PC-3 (cell line): Measurements from ENCODE around the gene FAM89B. TPM values are rescaled to one million over a fixed set of nuclear protein-coding genes. Genes with fewer than 3 reads are reported as not detected.

Experiments
- ATAC-seq: fragments of 200-7000 bp; cut with Tn5 transposase; 2 replicates; pipeline ENCODE4 v1.9.1; 2020; ENCODE audit warnings: mild to moderate bottlenecking, moderate library complexity
- BruUV-seq: library from RNA; stranded (reverse); fragments of 400-500 nt; replicated peaks from 2 replicates; lab custom pipeline; 2021; lab: Mats Ljungman, UMichigan
- CTCF ChIA-PET: fragments of 300-600 bp; sonication (Branson Sonifier 250); formaldehyde crosslinking; loops from one replicate; lab custom pipeline; 2022; ENCODE audit warnings: antibody characterized with exemption; lab: Charles Lee
- POLR2A ChIA-PET: fragments of 300-600 bp; sonication (Branson Sonifier 250); formaldehyde crosslinking; loops from one replicate; lab custom pipeline; 2022; ENCODE audit warnings: antibody characterized with exemption; ENCODE audit not compliant: unreplicated experiment; lab: Charles Lee
- DNase-seq: peaks from one replicate; pipeline ENCODE4 v3.0.0-alpha.2; 2015
- H2AFZ ChIP-seq: fragments of 300-600 bp; sonication (generic); 2 replicates; pipeline ENCODE4 v1.6.0; 2016; ENCODE audit warnings: antibody characterized with exemption, low read length
- H3F3A ChIP-seq: fragments of 300-600 bp; sonication (generic); one replicate; pipeline ENCODE4 v1.6.0; 2017; ENCODE audit warnings: antibody characterized with exemption, low read length, control low read depth, mild to moderate bottlenecking; ENCODE audit not compliant: unreplicated experiment
- H3K27ac ChIP-seq: fragments of 300-600 bp; sonication (generic); 2 replicates; pipeline ENCODE4 v1.5.1; 2016; ENCODE audit warnings: mild to moderate bottlenecking, low read length
- H3K27me3 ChIP-seq: fragments of 300-600 bp; sonication (generic); 2 replicates; pipeline ENCODE4 v1.6.1; 2016; ENCODE audit warnings: low read length, mixed read lengths
- H3K36me3 ChIP-seq: fragments of 300-600 bp; sonication (generic); 2 replicates; pipeline ENCODE4 v1.6.1; 2016; ENCODE audit warnings: low read depth, mixed run types, low read length, mixed read lengths
- H3K4me1 ChIP-seq: fragments of 300-600 bp; sonication (generic); 2 replicates; pipeline ENCODE4 v1.5.1; 2016; ENCODE audit warnings: low read length; ENCODE audit not compliant: insufficient read depth
- H3K4me2 ChIP-seq: fragments of 300-600 bp; sonication (generic); 2 replicates; pipeline ENCODE4 v1.6.0; 2016; ENCODE audit warnings: low read length
- H3K4me3 ChIP-seq: fragments of 300-600 bp; sonication (generic); 2 replicates; pipeline ENCODE4 v1.5.1; 2016; ENCODE audit warnings: mild to moderate bottlenecking, low read length, mixed read lengths
- H3K79me2 ChIP-seq: fragments of 300-600 bp; sonication (generic); 2 replicates; pipeline ENCODE4 v1.6.1; 2017; ENCODE audit warnings: low read length, mixed read lengths
- H3K9ac ChIP-seq: fragments of 300-600 bp; sonication (generic); 2 replicates; pipeline ENCODE4 v1.6.0; 2016; ENCODE audit warnings: mild to moderate bottlenecking, low read length
- H3K9me2 ChIP-seq: fragments of 300-600 bp; sonication (generic); replicated peaks from 2 replicates; pipeline ENCODE4 v1.6.1; 2016; ENCODE audit warnings: mixed run types, low read length, mixed read lengths
- H3K9me3 ChIP-seq: fragments of 300-600 bp; sonication (generic); 2 replicates; pipeline ENCODE4 v1.6.1; 2016; ENCODE audit warnings: low read length, mixed read lengths
- H4K20me1 ChIP-seq: fragments of 300-600 bp; sonication (generic); 2 replicates; pipeline ENCODE4 v1.6.1; 2016; ENCODE audit warnings: low read length, mixed read lengths
- CTCF ChIP-seq: fragments of 300-600 bp; sonication (generic); conservative IDR thresholded peaks from 2 replicates; pipeline ENCODE4 v1.5.1; 2017; ENCODE audit warnings: antibody characterized with exemption, low read depth, mild to moderate bottlenecking, low read length
- EZH2 ChIP-seq: fragments of 300-600 bp; sonication (generic); IDR thresholded peaks from one replicate; pipeline ENCODE4 v1.6.1; 2017; ENCODE audit warnings: antibody characterized with exemption, mild to moderate bottlenecking, low read length; ENCODE audit not compliant: unreplicated experiment
- EZH2phosphoT487 ChIP-seq: fragments of 300-600 bp; sonication (generic); IDR thresholded peaks from 2 replicates; pipeline ENCODE4 v1.6.1; 2018; ENCODE audit warnings: mild to moderate bottlenecking, antibody characterized with exemption, low read length, borderline replicate concordance
- intact Hi-C: fragments of 100-400 bp; cut with micrococcal nuclease; formaldehyde crosslinking; loops from 2 replicates; pipeline ENCODE4 v1.9.0; 2023
- total RNA-seq: library from RNA; depleted of rRNA; stranded (reverse); fragments of >200 nt; gene quantifications from 2 replicates; pipeline ENCODE4 v1.2.3, GENCODE V29; 2014

FAM89B gene
- total RNA-seq, 1 experiment from 2014 or later, result 76.3 TPM

DNA sequence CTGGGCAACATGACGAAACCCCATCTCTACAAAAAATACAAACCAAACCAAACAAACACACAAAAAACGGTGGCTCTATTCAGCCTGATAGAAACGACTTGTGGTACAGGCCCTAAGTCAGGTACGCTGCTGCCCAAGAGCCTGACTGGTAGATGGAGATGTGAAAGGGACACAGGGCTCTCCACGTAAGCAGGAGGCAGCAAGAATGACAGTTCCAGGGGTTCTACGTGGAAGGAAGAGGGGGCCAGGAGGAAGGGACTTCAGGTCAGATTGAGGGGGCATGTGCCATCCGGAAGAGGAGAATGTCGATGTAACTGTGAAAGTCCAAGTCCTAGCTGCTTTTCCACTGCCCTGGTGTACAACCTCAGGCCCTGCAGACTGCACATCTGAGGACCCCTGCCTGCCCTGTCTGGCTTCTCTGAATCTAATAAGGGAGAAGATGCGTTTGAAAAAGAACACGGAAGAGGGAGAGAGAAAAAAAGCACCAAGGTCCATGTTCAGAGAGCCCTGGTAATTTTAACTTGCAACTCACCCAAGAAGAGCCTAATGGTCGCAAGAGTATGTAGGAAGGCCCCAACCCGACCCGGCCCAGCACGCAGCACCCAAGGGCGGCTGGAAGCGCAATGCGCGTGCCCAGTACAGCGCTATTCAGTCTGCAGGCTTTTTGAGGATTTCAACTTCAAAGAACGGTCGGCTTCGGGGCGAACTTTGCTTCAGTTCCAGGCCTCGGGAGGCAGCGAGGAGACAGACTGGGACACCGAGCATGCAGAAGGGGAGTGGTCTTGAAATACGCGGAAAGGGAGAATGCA lies 3.0 kb upstream of the FAM89B start:
- Histone ChIP-seq H2AFZ (peak overlapping the region; percentile 80), H3K9ac (peak overlapping the region; percentile 93), H3F3A (peaks cover 4% of the 10 kb centered on the region), H3K4me2 (peak overlapping the region; percentile 93), H3K9me3 (no peaks in the 10 kb centered on the region), H3K9me2 (no peaks in the 10 kb centered on the region), H3K27me3 (no peaks in the 10 kb centered on the region), H4K20me1 (no peaks in the 10 kb centered on the region), H3K4me3 (peak overlapping the region; percentile 97), H3K36me3 (no peaks in the 10 kb centered on the region), H3K79me2 (peaks cover 50% of the 10 kb centered on the region), H3K4me1 (peaks cover 48% of the 10 kb centered on the region), H3K27ac (peak overlapping the region; percentile 86)
- POLR2A ChIA-PET, result interaction anchor here (0.6 to 1.1 kb wide), 3 partner anchors 78 to 149 kb away, joined by 3 to 8 read pairs (median 3); no protein-coding TSS in a partner anchor
- DNase-seq (no peak), ATAC-seq (peak; percentile 9)
- intact Hi-C loops, result no loop called here
- TF ChIP-seq EZH2 (no peak), EZH2phosphoT487 (no peak), CTCF (no peak)
- TSS peak; percentile 78 for BruUV-seq
- CTCF ChIA-PET, result interaction anchor here (3.2 kb wide), 1 partner anchor 28 kb away, joined by 25 read pairs; no protein-coding TSS in a partner anchor

DNA sequence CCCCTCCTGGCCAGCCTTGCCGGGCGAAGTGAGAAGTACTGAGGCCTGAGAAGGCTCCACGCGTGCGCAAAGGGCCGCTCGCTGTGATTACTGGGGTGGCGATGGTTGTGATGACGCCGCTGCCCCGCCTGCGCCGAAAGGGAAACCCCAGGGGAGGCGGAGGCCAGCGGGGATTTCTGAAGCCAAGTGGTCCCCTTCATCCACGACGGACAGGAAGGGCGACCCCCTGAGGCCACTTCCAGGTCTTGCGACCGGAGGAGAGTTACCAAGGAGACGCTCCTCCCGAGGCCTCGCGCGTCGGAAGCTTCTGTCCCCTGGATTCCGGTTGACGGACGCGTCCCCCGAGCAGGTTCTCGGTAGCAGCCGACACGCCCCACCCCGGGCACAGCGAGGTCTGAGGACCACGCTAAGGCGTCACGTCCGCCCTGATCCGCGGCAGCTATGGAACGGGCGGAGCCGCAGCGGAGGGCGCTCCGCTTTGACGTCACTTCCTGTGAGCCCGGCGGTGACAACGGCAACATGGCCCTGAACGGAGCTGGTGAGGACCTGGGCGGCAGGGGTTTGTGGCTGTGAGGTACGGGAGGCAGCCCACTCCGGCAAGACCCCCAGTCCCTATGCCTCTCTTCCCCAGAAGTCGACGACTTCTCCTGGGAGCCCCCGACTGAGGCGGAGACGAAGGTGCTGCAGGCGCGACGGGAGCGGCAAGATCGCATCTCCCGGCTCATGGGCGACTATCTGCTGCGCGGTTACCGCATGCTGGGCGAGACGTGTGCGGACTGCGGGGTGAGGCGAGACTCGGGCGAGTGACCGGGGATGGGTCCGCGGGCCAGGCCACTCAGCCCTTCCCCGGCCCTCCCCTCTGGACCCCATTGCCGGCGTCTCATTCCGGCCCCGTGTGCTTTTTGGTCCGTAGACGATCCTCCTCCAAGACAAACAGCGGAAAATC lies 2.1 kb upstream of the FAM89B start, which contains the start of gene ZNRD2:
TSS of gene ZNRD2 (plus strand) at position 505 of the 946 bp plus-strand sequence. CDS start at position 520, 15 bp downstream.
- H3K9ac ChIP-seq, result peak within 1 kb of the TSS; percentile 93
- no peaks in the 10 kb centered on the region for H3K9me2 ChIP-seq
- H2AFZ ChIP-seq, result peak within 1 kb of the TSS; percentile 80
- no TSS peak for BruUV-seq
- DNase-seq (peak; percentile 99), ATAC-seq (peak; percentile 67)
- no peaks in the 10 kb centered on the region for H3K36me3 ChIP-seq
- no peaks in the 10 kb centered on the region for H4K20me1 ChIP-seq
- H3K27ac ChIP-seq, result peak within 1 kb of the TSS; percentile 86
- H3K4me2 ChIP-seq, result peak within 1 kb of the TSS; percentile 93
- intact Hi-C loops, result loop anchor here (1.0 to 2.0 kb wide), 3 partner anchors 10 to 30 kb away; no protein-coding TSS in a partner anchor
- H3K4me3 ChIP-seq, result peak within 1 kb of the TSS; percentile 97
- peaks cover 50% of the 10 kb centered on the region for H3K79me2 ChIP-seq
- H3K9me3 ChIP-seq, result no peaks in the 10 kb centered on the region
- CTCF ChIA-PET, result interaction anchor here (0.6 to 3.2 kb wide), 6 partner anchors 11 to 721 kb away, joined by 3 to 25 read pairs (median 5); partner anchors contain the start of gene TMEM151A
- POLR2A ChIA-PET, result interaction anchor here (0.5 to 1.1 kb wide), 7 partner anchors 11 to 149 kb away, joined by 3 to 10 read pairs (median 4); no protein-coding TSS in a partner anchor
- TF ChIP-seq CTCF (peak; percentile 78), EZH2phosphoT487 (no peak), EZH2 (no peak)
- no peaks in the 10 kb centered on the region for H3K27me3 ChIP-seq
- H3F3A ChIP-seq, result peaks cover 4% of the 10 kb centered on the region
- H3K4me1 ChIP-seq, result peaks cover 55% of the 10 kb centered on the region
